GM18498 (cell line): Measurements from ENCODE around the gene AGBL2.
A peak's percentile ranks its signal among the peaks of the same experiment; 100 is the strongest.
"Not testable (repeated sequence)": the region's sequence is repeated elsewhere in the genome, so short reads cannot be mapped to it uniquely, and the experiment has no call there.

Experiments used
- ATAC-seq: cut with Tn5 transposase; IDR thresholded peaks from one replicate; pipeline ENCODE4 v1.9.1; 2021; ENCODE audit warnings: mild to moderate bottlenecking, moderate library complexity; ENCODE audit not compliant: unreplicated experiment

AGBL2 gene

GRCh38 chr11:47636331-47636730 lies 78.8 kb downstream of the AGBL2 start:
- not testable (repeated sequence) for ATAC-seq

DNA sequence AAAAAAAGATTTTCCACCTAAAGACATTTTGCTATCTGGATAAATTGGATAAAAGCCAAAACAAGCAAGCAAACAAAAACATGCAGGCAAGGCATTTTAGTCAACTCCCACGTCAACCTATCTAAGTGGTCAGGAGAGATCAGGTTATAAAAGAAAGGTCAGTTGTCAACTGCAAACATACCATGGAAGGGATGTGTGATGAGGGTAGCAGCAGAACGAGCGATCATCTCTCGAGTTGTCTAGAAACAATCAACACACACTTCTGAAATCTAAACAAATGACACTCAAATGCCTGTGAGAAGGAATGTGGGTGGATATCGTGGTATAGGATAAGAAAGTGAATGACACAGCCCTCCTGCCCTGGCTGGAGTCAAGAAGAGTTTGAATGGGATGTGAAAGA lies 83.7 kb downstream of the AGBL2 start:
- no peak for ATAC-seq

GRCh38 chr11:47628026-47628425 lies 87.1 kb downstream of the AGBL2 start:
- ATAC-seq: no peak

DNA sequence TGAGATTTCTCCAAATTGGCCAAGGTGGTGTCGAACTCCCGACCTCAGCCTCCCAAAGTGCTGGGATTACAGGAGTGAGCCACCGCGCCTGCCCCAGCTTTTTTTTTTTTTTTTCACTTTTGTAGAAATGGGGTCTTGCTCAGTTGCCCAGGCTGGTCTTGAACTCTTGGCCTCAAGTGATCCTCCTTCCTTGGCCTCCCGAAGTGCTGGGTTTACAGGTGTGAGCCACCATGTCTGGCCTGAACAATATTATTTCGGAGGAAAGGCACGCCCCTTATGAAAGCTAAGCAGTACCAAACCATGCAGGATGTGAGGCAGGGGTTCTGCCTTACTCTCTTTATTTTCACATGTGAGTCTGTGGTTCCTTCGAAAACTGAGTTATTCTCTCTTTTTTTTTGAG lies 88.9 kb downstream of the AGBL2 start:
- ATAC-seq: no peak

- ATAC-seq: no peak
Observed at GRCh38 chr11:47620836-47621378, 94.3 kb downstream of the AGBL2 start.

- ATAC-seq: no peak
Observed at GRCh38 chr11:47617417-47617809, 97.8 kb downstream of the AGBL2 start.

- ATAC-seq: no peak
Observed at GRCh38 chr11:47616726-47617416, 98.3 kb downstream of the AGBL2 start.

- no peak for ATAC-seq
Observed at GRCh38 chr11:47615249-47615648, 99.9 kb downstream of the AGBL2 start.

DNA sequence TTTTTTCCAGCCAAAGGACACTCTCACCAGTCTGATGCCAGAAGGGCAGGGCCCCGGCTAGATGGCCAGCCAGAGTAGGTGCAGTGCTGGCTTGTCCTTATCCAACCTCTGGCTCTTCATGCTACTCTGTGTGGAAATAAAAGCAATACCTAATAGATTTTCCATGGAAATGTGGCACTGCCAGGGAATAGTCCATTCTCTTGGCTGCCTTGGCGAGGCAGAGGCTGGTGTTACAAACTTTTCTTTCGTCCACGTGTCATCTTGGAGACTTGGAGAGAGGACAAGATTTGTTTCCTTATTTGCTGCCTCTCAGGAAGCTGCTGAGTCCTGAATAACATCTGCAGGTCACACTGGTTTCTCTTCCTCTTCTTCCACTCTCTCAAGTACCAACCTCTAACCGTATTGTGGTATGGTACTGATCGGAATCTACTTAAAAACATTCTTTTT lies 103.8 kb downstream of the AGBL2 start:
- ATAC-seq: peak; percentile 94

- no peak for ATAC-seq
Observed at GRCh38 chr11:47609675-47610074, 105.5 kb downstream of the AGBL2 start.
